Cardiac muscle cell (in vitro differentiated cells and primary cell): Measurements from ENCODE around the gene GPRIN2. TPM values are rescaled to one million over a fixed set of nuclear protein-coding genes. Genes with fewer than 3 reads are reported as not detected.

ENCODE experiments used
- DNase-seq, 2 donors: peaks; one replicate each; pipeline versions ENCODE4 v3.0.0 to v3.0.0-alpha.2; 2010 to 2017; ENCODE audit warnings: low read depth in 1 of 2, low spot score in 1 of 2
- H3K27ac ChIP-seq: fragments of 200-600 bp; sonication (generic); 2 replicates; pipeline ENCODE4 v1.5.1; 2016
- H3K27me3 ChIP-seq: fragments of 200-600 bp; sonication (generic); 2 replicates; pipeline ENCODE4 v1.6.0; 2016; ENCODE audit warnings: control low read depth
- H3K36me3 ChIP-seq: fragments of 200-600 bp; sonication (generic); 2 replicates; pipeline ENCODE4 v1.5.1; 2016; ENCODE audit warnings: control low read depth
- H3K4me1 ChIP-seq: fragments of 200-600 bp; sonication (generic); 2 replicates; pipeline ENCODE4 v1.8.1; 2017; ENCODE audit warnings: low read depth, mild to moderate bottlenecking, mixed run types
- H3K4me3 ChIP-seq: fragments of 200-600 bp; sonication (generic); 2 replicates; pipeline ENCODE4 v1.5.1; 2016; ENCODE audit warnings: mild to moderate bottlenecking
- H3K9me3 ChIP-seq: fragments of 200-600 bp; sonication (generic); 2 replicates; pipeline ENCODE4 v1.5.1; 2017; ENCODE audit warnings: low read depth, mild to moderate bottlenecking, control low read depth
- CTCF ChIP-seq: IDR thresholded peaks from 2 replicates; pipeline ENCODE4 v1.5.1; 2012; ENCODE audit warnings: low read depth, mild to moderate bottlenecking, low read length
- polyA plus RNA-seq: library from polyadenylated mRNA; unstranded; fragments of >200 nt; fragmentation: Nextera tagmentation; extraction: Ambion mirVana; gene quantifications from 2 replicates; pipeline ENCODE4 v1.2.1, GENCODE V29; 2016
- total RNA-seq: library from RNA; depleted of rRNA; stranded (reverse); fragments of >200 nt; gene quantifications from 2 replicates; pipeline ENCODE4 v1.2.3, GENCODE V29; 2016

The GPRIN2 gene
- total and polyA plus RNA-seq, 2 experiments from 2014 or later: 3.3 to 9.1 TPM

- no peak for DNase-seq
- Histone ChIP-seq H3K27me3 (peaks cover 30% of the 10 kb centered on the region), H3K4me1 (no peaks in the 10 kb centered on the region), H3K27ac (no peak overlapping the region), H3K4me3 (no peak overlapping the region), H3K36me3 (no peaks in the 10 kb centered on the region), H3K9me3 (no peaks in the 10 kb centered on the region)
- no peak for TF ChIP-seq CTCF
These were observed 3.8 kb downstream of the GPRIN2 start for GRCh38 chr10:46552526-46553237.

- no peak overlapping the region for H3K4me3 ChIP-seq
- H3K27me3 ChIP-seq: peaks cover 23% of the 10 kb centered on the region
- no peak for TF ChIP-seq CTCF
- no peaks in the 10 kb centered on the region for H3K4me1 ChIP-seq
- no peaks in the 10 kb centered on the region for H3K9me3 ChIP-seq
- DNase-seq: no peak
- H3K36me3 ChIP-seq: no peaks in the 10 kb centered on the region
- H3K27ac ChIP-seq: no peak overlapping the region
These were observed 4.5 kb downstream of the GPRIN2 start for GRCh38 chr10:46551701-46552525.

GRCh38 chr10:46550795-46551700 is 5.4 kb downstream of the GPRIN2 start:
- H3K4me1 ChIP-seq: no peaks in the 10 kb centered on the region
- TF ChIP-seq CTCF: no peak
- no peaks in the 10 kb centered on the region for H3K9me3 ChIP-seq
- H3K4me3 ChIP-seq: no peak overlapping the region
- no peaks in the 10 kb centered on the region for H3K36me3 ChIP-seq
- peaks cover 14% of the 10 kb centered on the region for H3K27me3 ChIP-seq
- H3K27ac ChIP-seq: no peak overlapping the region
- no peak for DNase-seq

GRCh38 chr10:46550076-46550790 is 6.2 kb downstream of the GPRIN2 start:
- TF ChIP-seq CTCF: no peak
- no peaks in the 10 kb centered on the region for H3K9me3 ChIP-seq
- peaks cover 6% of the 10 kb centered on the region for H3K27me3 ChIP-seq
- H3K4me3 ChIP-seq: no peak overlapping the region
- no peaks in the 10 kb centered on the region for H3K4me1 ChIP-seq
- H3K36me3 ChIP-seq: no peaks in the 10 kb centered on the region
- H3K27ac ChIP-seq: no peak overlapping the region
- no peak for DNase-seq
